Smooth muscle cell (in vitro differentiated cells): ENCODE measurements around the gene RGS3. TPM values are rescaled to one million over a fixed set of nuclear protein-coding genes. Genes with fewer than 3 reads are reported as not detected.
A peak's percentile ranks its signal among the peaks of the same experiment; 100 is the strongest.

Source experiments
- DNase-seq: peaks from one replicate; lab custom pipeline; 2025; ENCODE audit not compliant: unreplicated experiment; lab: John Stamatoyannopoulos, UW
- H2AFZ ChIP-seq: fragments of 200-600 bp; sonication (generic); 2 replicates; pipeline ENCODE4 v1.6.0; 2016; ENCODE audit warnings: antibody characterized with exemption, low read depth, mild to moderate bottlenecking
- H3F3A ChIP-seq: fragments of 200-600 bp; sonication (generic); 2 replicates; pipeline ENCODE4 v1.6.0; 2017; ENCODE audit warnings: antibody characterized with exemption, low read depth
- H3K27ac ChIP-seq: fragments of 200-600 bp; sonication (generic); 2 replicates; pipeline ENCODE4 v1.5.1; 2016; ENCODE audit warnings: low read depth, mild to moderate bottlenecking
- H3K27me3 ChIP-seq: fragments of 200-600 bp; sonication (generic); 2 replicates; pipeline ENCODE4 v1.6.1; 2016; ENCODE audit warnings: low read depth, mild to moderate bottlenecking
- H3K36me3 ChIP-seq: fragments of 200-600 bp; sonication (generic); 2 replicates; pipeline ENCODE4 v1.5.1; 2016; ENCODE audit warnings: low read depth
- H3K4me1 ChIP-seq: fragments of 200-600 bp; sonication (generic); 2 replicates; pipeline ENCODE4 v1.5.1; 2016; ENCODE audit warnings: low read depth
- H3K4me2 ChIP-seq: fragments of 200-600 bp; sonication (generic); 2 replicates; pipeline ENCODE4 v1.6.0; 2016; ENCODE audit warnings: mild to moderate bottlenecking
- H3K4me3 ChIP-seq: fragments of 200-600 bp; sonication (generic); 2 replicates; pipeline ENCODE4 v1.5.1; 2016; ENCODE audit warnings: mild to moderate bottlenecking
- H3K79me2 ChIP-seq: fragments of 200-600 bp; sonication (generic); 2 replicates; pipeline ENCODE4 v1.6.0; 2016; ENCODE audit warnings: low read depth, mild to moderate bottlenecking
- H3K9ac ChIP-seq: fragments of 200-600 bp; sonication (generic); 2 replicates; pipeline ENCODE4 v1.6.0; 2016; ENCODE audit warnings: low read depth
- H3K9me3 ChIP-seq: fragments of 200-600 bp; sonication (generic); replicated peaks from 2 replicates; pipeline ENCODE4 v1.5.1; 2016; ENCODE audit warnings: low read depth
- H4K20me1 ChIP-seq: fragments of 200-600 bp; sonication (generic); 2 replicates; pipeline ENCODE4 v1.6.0; 2016; ENCODE audit warnings: low read depth
- CTCF ChIP-seq: fragments of 200-600 bp; sonication (generic); IDR thresholded peaks from 2 replicates; pipeline ENCODE4 v1.5.1; 2017; ENCODE audit warnings: borderline replicate concordance, mild to moderate bottlenecking, antibody characterized with exemption; ENCODE audit not compliant: insufficient read depth, poor library complexity, severe bottlenecking
- WGBS: methylation state at CpG from one replicate; pipeline ENCODE4 v1.1.7; 2016; ENCODE audit warnings: low lambda C conversion rate; 5-methylcytosine and 5-hydroxymethylcytosine counted together
- polyA plus RNA-seq: library from polyadenylated mRNA; unstranded; fragments of >200 nt; fragmentation: Nextera tagmentation; extraction: Ambion mirVana; gene quantifications from 2 replicates; pipeline ENCODE4 v1.2.1, GENCODE V29; 2016
- total RNA-seq: library from RNA; depleted of rRNA; stranded (reverse); fragments of >200 nt; gene quantifications from 2 replicates; pipeline ENCODE4 v1.2.3, GENCODE V29; 2014

Gene RGS3
- total and polyA plus RNA-seq, 2 experiments from 2014 or later, result 43.8 to 108 TPM

- H3F3A ChIP-seq, result no peaks in the 10 kb centered on the region
- TF ChIP-seq CTCF, result no peak
- peaks cover 10% of the 10 kb centered on the region for H3K4me1 ChIP-seq
- H3K9ac ChIP-seq, result peak overlapping the region; percentile 11
- H3K4me2 ChIP-seq, result no peak overlapping the region
- no peaks in the 10 kb centered on the region for H3K27me3 ChIP-seq
- no peaks in the 10 kb centered on the region for H3K79me2 ChIP-seq
- H3K27ac ChIP-seq, result no peak overlapping the region
- no peak overlapping the region for H3K4me3 ChIP-seq
- 75% methylated on average over 21 of the region's 21 CpGs for WGBS
- peak overlapping the region; percentile 37 for H2AFZ ChIP-seq
- DNase-seq, result no peak
- H3K36me3 ChIP-seq, result no peaks in the 10 kb centered on the region
- no peaks in the 10 kb centered on the region for H4K20me1 ChIP-seq
- H3K9me3 ChIP-seq, result no peaks in the 10 kb centered on the region
Measured at GRCh38 chr9:113536483-113537228, 73.1 kb downstream of the RGS3 start.

GRCh38 chr9:113537229-113537810 is 73.8 kb downstream of the RGS3 start:
- no peaks in the 10 kb centered on the region for H3K9me3 ChIP-seq
- H3K4me2 ChIP-seq, result no peak overlapping the region
- no peak overlapping the region for H3K9ac ChIP-seq
- H3K79me2 ChIP-seq, result no peaks in the 10 kb centered on the region
- peaks cover 10% of the 10 kb centered on the region for H3K4me1 ChIP-seq
- TF ChIP-seq CTCF, result no peak
- no peak overlapping the region for H3K4me3 ChIP-seq
- no peak overlapping the region for H2AFZ ChIP-seq
- no peak overlapping the region for H3K27ac ChIP-seq
- no peaks in the 10 kb centered on the region for H4K20me1 ChIP-seq
- 91% methylated on average over 7 of the region's 7 CpGs for WGBS
- no peaks in the 10 kb centered on the region for H3K27me3 ChIP-seq
- H3F3A ChIP-seq, result no peaks in the 10 kb centered on the region
- H3K36me3 ChIP-seq, result no peaks in the 10 kb centered on the region
- no peak for DNase-seq

DNA sequence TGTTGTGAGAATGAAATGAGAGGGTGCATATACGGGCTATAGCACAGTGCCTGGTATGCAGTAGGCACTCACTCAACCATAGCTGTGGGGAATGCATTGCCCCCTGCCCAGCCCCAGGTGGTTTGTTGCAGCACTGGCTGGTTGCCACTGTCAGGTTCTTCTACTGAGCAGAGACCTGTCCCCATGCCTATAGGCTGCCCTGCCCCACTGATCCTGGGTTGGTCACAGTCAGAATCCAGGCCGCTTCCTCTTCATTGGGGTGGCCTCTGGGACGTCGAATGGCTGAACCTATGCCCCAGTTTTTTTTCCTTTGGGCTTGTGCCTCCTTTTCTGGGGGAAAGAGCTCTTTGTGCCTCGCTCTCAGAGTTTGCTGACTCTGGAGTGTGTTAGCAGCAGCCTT is 74.6 kb downstream of the RGS3 start:
- H3K27me3 ChIP-seq, result no peaks in the 10 kb centered on the region
- no peak for DNase-seq

More for the DNA sequence above, 74.6 kb downstream of the RGS3 start:
- no peaks in the 10 kb centered on the region for H3F3A ChIP-seq
- H3K79me2 ChIP-seq, result no peaks in the 10 kb centered on the region
- WGBS, result 89% methylated on average over 5 of the region's 5 CpGs
- H2AFZ ChIP-seq, result no peak overlapping the region
- no peaks in the 10 kb centered on the region for H3K9me3 ChIP-seq
- no peaks in the 10 kb centered on the region for H3K36me3 ChIP-seq
- H3K27ac ChIP-seq, result no peak overlapping the region
- no peak overlapping the region for H3K4me3 ChIP-seq
- H3K9ac ChIP-seq, result no peak overlapping the region
- H3K4me1 ChIP-seq, result peaks cover 10% of the 10 kb centered on the region
- H4K20me1 ChIP-seq, result no peaks in the 10 kb centered on the region
- no peak for TF ChIP-seq CTCF
- no peak overlapping the region for H3K4me2 ChIP-seq
